ENCODE results near the gene CD200R1.

- no peak for TF ChIP-seq CTCF (conservative IDR thresholded peaks at IDR 0.05; ENCODE audit: low read length)
- TF ChIP-seq EZH2phosphoT487 (IDR thresholded peaks at IDR 0.05; ENCODE audit: borderline replicate concordance, low read depth, low read length): no peak
Measured at GRCh38 chr3:113018536-113019181, 43.8 kb upstream of the CD200R1 start.
